ENCODE measurements around the gene LRRC47. TPM values are rescaled to one million over a fixed set of nuclear protein-coding genes. Genes with fewer than 3 reads are reported as not detected.

LRRC47 gene
- total and polyA plus RNA-seq, 2 of the 13 experiments (the other 11 are each of a cell fraction or from before 2014, with no cell fraction given): 18.3 to 52.5 TPM

DNA sequence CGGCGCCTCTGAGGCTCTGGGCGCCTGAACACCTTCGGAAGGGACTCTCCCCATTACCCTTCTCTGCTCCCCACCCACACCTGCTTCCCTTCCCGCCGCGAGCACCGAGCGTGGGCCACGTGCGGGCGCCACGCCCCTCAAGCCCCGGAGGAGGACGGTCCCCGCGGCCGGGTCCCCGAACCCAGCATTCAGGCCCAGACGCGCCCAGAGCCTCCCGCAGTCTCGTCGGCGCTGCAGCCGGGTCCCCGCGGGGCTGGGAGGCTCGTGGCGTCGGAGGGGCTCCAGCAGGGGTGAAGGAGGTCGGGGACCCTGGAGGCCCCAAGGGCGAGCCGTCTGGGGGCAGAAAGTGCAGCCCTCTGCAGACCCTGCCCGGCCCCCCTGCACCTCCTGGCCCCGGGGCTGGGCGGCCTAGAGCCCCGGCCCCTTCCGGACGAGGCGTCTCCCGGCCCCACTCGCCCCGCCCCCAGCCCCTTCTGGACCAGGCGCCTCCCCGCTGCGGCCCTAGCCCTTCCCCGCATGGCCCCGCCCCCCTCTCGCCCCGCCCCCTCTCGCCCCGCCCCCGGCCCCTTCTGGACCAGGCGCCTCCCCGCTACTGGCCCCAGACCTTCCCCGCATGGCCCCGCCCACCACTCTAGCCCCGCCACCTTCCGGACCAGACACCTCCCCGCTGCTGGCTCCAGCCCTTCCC lies 24.1 kb downstream of the LRRC47 start (continued):
- TF ChIP-seq ZNF280D (CRISPR knock-in tag; IDR thresholded peaks at IDR 0.05) (no peak), CERS6 (CRISPR knock-in tag; IDR thresholded peaks at IDR 0.05) (no peak), ZNF703 (CRISPR knock-in tag; IDR thresholded peaks at IDR 0.05; ENCODE audit: borderline replicate concordance) (no peak), ZNF562 (CRISPR knock-in tag; IDR thresholded peaks at IDR 0.05; ENCODE audit: borderline replicate concordance) (no peak), CENPT (CRISPR knock-in tag; IDR thresholded peaks at IDR 0.05; ENCODE audit: low read depth) (no peak), FOXM1 (CRISPR knock-in tag; IDR thresholded peaks at IDR 0.05) (no peak), XBP1 (CRISPR knock-in tag; IDR thresholded peaks at IDR 0.05) (no peak), MED13 (CRISPR knock-in tag; IDR thresholded peaks at IDR 0.05) (no peak), ZFYVE20 (CRISPR knock-in tag; IDR thresholded peaks at IDR 0.05; ENCODE audit: borderline replicate concordance, low read depth) (no peak), DR1 (CRISPR knock-in tag; IDR thresholded peaks at IDR 0.05) (0 out of 2 replicates have a peak, but pooled peaks have one; percentile 34), POLR2A (IDR thresholded peaks at IDR 0.05; ENCODE audit: insufficient read depth in 1 of 2, low read depth in 2 of 2, low read length in 2 of 2) (no peak), ZMYM3 (CRISPR knock-in tag; IDR thresholded peaks at IDR 0.05) (no peak), NFIC (IDR thresholded peaks at IDR 0.05; ENCODE audit: low read length) (no peak), ZBTB20 (CRISPR knock-in tag; IDR thresholded peaks at IDR 0.05; ENCODE audit: borderline replicate concordance, low read depth) (no peak), CEBPB (IDR thresholded peaks at IDR 0.05; ENCODE audit: borderline replicate concordance, low read depth, low read length) (no peak), ZNF788 (CRISPR knock-in tag; IDR thresholded peaks at IDR 0.05; ENCODE audit: borderline replicate concordance) (peak; percentile 11; the same call in 1 of the 2 replicates), THAP8 (CRISPR knock-in tag; IDR thresholded peaks at IDR 0.05; ENCODE audit: borderline replicate concordance) (peak; percentile 22; the same call in 1 of the 2 replicates), GABPA (IDR thresholded peaks at IDR 0.05; ENCODE audit: low read depth, low read length) (no peak), GABPA (CRISPR knock-in tag; IDR thresholded peaks at IDR 0.05; ENCODE audit: low read depth) (no peak; the same call in 1 of the 2 replicates), KAT2B (IDR thresholded peaks at IDR 0.05; ENCODE audit: borderline replicate concordance, low read depth, low read length) (no peak), ZNF34 (CRISPR knock-in tag; IDR thresholded peaks at IDR 0.05; ENCODE audit: borderline replicate concordance) (no peak), ZNF335 (CRISPR knock-in tag; IDR thresholded peaks at IDR 0.05) (peak; percentile 52; the same call in 1 of the 2 replicates)
- TF ChIP-seq, protein P1, sequence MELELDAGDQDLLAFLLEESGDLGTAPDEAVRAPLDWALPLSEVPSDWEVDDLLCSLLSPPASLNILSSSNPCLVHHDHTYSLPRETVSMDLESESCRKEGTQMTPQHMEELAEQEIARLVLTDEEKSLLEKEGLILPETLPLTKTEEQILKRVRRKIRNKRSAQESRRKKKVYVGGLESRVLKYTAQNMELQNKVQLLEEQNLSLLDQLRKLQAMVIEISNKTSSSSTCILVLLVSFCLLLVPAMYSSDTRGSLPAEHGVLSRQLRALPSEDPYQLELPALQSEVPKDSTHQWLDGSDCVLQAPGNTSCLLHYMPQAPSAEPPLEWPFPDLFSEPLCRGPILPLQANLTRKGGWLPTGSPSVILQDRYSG (CRISPR knock-in tag; IDR thresholded peaks at IDR 0.05): no peak
- TF ChIP-seq, protein P2, sequence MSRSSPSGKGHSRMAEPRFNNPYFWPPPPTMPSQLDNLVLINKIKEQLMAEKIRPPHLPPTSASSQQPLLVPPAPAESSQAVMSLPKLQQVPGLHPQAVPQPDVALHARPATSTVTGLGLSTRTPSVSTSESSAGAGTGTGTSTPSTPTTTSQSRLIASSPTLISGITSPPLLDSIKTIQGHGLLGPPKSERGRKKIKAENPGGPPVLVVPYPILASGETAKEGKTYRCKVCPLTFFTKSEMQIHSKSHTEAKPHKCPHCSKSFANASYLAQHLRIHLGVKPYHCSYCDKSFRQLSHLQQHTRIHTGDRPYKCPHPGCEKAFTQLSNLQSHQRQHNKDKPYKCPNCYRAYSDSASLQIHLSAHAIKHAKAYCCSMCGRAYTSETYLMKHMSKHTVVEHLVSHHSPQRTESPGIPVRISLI (CRISPR knock-in tag; IDR thresholded peaks at IDR 0.05; ENCODE audit: borderline replicate concordance): no peak
